Stimulated activated CD4-positive, alpha-beta T cell treated with anti-CD3 and anti-CD28 coated beads, Interleukin-1b, Interleukin-23, amount 100 ng/mL, for 48 hours (primary cell): ENCODE measurements around the gene TBC1D19.
A peak's percentile ranks its signal among the peaks of the same experiment; 100 is the strongest.

Experiments used
- DNase-seq: peaks from one replicate; pipeline ENCODE4 v3.0.0-alpha.2; 2020

Gene TBC1D19

GRCh38 chr4:26785810-26786209 lies 201.9 kb downstream of the TBC1D19 start:
- DNase-seq, result no peak

GRCh38 chr4:26786916-26787315 lies 203.0 kb downstream of the TBC1D19 start:
- DNase-seq, result no peak

GRCh38 chr4:26787461-26788340 lies 203.8 kb downstream of the TBC1D19 start:
- peak; percentile 58 for DNase-seq

- no peak for DNase-seq
Measured at GRCh38 chr4:26788341-26788733, 204.5 kb downstream of the TBC1D19 start.

- DNase-seq, result no peak
Measured at GRCh38 chr4:26789208-26789607, 205.3 kb downstream of the TBC1D19 start.

GRCh38 chr4:26791346-26791745 lies 207.5 kb downstream of the TBC1D19 start:
- DNase-seq, result no peak

GRCh38 chr4:26792639-26793038 lies 208.8 kb downstream of the TBC1D19 start:
- no peak for DNase-seq

- DNase-seq, result no peak
Measured at GRCh38 chr4:26793735-26794134, 209.9 kb downstream of the TBC1D19 start.

GRCh38 chr4:26796081-26796480 lies 212.2 kb downstream of the TBC1D19 start:
- DNase-seq, result no peak

- DNase-seq, result no peak
Measured at GRCh38 chr4:26802790-26803189, 218.9 kb downstream of the TBC1D19 start.

GRCh38 chr4:26803211-26803861 lies 219.5 kb downstream of the TBC1D19 start:
- DNase-seq, result no peak

GRCh38 chr4:26804451-26804850 lies 220.6 kb downstream of the TBC1D19 start:
- DNase-seq, result no peak

- no peak for DNase-seq
Measured at GRCh38 chr4:26804925-26805324, 221.0 kb downstream of the TBC1D19 start.
